Measurements from ENCODE around the gene PBRM1. TPM values are rescaled to one million over a fixed set of nuclear protein-coding genes. Genes with fewer than 3 reads are reported as not detected.

Gene PBRM1
- total and polyA plus RNA-seq, 2 donors (not counting 3 experiments of a cell fraction or from before 2014, with no cell fraction given): 26.7 to 87.1 TPM

DNA sequence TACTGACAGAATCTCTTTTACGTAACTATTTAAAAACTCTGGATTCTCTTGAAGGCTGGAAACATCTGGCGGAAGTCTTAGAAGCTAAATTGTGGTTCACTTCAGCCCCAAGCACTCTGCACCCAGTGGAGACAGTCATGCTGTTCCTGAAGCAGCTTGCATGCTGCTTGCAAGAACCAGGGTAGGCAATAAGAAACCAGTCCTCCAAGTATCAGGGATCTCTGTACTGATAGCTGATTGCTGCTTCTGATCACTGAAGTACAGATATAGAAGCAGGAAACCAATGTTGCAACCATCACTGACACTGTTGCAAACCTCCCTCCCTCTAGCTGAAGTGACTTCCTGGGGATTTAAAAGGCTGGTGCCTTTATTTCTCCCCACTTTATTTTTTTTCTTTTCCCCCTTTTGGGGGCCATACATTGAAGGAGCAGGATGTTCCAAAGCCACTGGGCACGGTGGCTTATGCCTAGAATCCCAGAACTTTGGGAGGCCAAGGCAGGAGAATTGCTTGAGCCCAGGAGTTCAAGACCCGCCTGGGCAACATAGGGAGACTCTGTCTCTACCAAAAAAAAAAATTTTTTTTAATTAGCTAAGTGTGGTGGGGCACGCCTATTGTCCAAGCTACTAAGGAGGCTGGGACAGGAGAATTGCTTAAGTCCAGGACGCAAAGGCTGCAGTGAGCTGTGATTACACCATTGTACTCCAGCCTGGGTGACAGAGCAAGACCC is 35.5 kb upstream of the PBRM1 start:
- intact Hi-C loops (cut with micrococcal nuclease) (no loop called here), dilution Hi-C loops (cut with MboI; ENCODE audit: extremely low pct_ligation_motif_present, low sequenced_read_pairs) (no loop called here)
- CTCF ChIA-PET: no interaction called here
- H3K4me1 ChIP-seq (ENCODE audit: control insufficient read depth, extremely low read depth, insufficient read depth, low read length): no peaks in the 10 kb centered on the region
- no peak overlapping the region for H3K4me3 ChIP-seq (replicated peaks in 1 of 3; ENCODE audit: insufficient read depth in 1 of 3, low read depth in 1 of 3, low read length in 3 of 3)
- TF ChIP-seq JUN (IDR thresholded peaks at IDR 0.05; ENCODE audit: borderline replicate concordance, insufficient read depth, insufficient read length, low read depth): no peak
- no peaks in the 10 kb centered on the region for H3K9me1 ChIP-seq (replicated peaks; ENCODE audit: control insufficient read depth, extremely low read depth, insufficient read depth, low read length)
- H3K9ac ChIP-seq (replicated peaks; ENCODE audit: extremely low read depth, insufficient read depth, low read length): no peak overlapping the region
- H2AFZ ChIP-seq (ENCODE audit: low read depth, low read length): no peak overlapping the region
- DNase-seq (ENCODE audit: low read depth, low spot score) (no peak), FAIRE-seq (no peak)
- H3K27me3 ChIP-seq (ENCODE audit: control insufficient read depth in 2 of 2, insufficient read depth in 2 of 2, low read length in 2 of 2): no peaks in the 10 kb centered on the region
- BruUV-seq (replicated peaks): no TSS peak
- no peak overlapping the region for H3K4me2 ChIP-seq (ENCODE audit: insufficient read depth, low read length)
- H3K9me3 ChIP-seq (replicated peaks; ENCODE audit: control insufficient read depth, insufficient read depth, low read length): no peaks in the 10 kb centered on the region
- POLR2A ChIA-PET: no interaction called here
- H3K27ac ChIP-seq (ENCODE audit: insufficient read depth, low read depth, low read length): no peak overlapping the region
- peaks cover 0 to 3% of the 10 kb centered on the region in 2 experiments for H3K36me3 ChIP-seq (ENCODE audit: control insufficient read depth in 2 of 2, extremely low read depth in 1 of 2, insufficient read depth in 2 of 2, low read length in 2 of 2)
- H3K79me2 ChIP-seq (ENCODE audit: control insufficient read depth, insufficient read depth, low read length): no peaks in the 10 kb centered on the region
- H4K20me1 ChIP-seq (replicated peaks; ENCODE audit: control insufficient read depth, extremely low read depth, insufficient read depth, low read length): no peaks in the 10 kb centered on the region

DNA sequence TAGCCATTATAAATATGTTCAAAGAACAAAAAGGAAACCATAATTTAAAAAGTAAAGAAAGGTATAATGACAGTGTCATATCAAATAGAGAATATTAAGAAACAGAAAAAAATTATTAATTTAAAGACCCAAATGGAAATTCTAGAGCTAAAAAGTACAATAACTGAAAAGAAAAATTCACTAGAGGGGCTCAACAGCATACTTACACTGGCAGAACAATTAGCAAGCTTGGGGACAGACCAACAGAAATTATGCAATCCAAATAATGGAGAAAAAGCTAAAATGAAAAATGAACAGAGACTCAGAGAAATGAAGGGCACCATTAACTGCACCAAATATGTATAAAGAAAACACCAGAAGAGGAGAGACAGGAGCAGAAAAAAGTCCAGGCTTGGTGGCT is 33.9 kb upstream of the PBRM1 start:
- CTCF ChIA-PET: interaction anchor here (1.1 kb wide), 1 partner anchor 102 kb away, joined by 3 read pairs; no protein-coding TSS in a partner anchor
- dilution Hi-C loops (cut with MboI; ENCODE audit: extremely low pct_ligation_motif_present, low sequenced_read_pairs) (no loop called here), intact Hi-C loops (cut with micrococcal nuclease) (no loop called here)
- H3K9ac ChIP-seq (replicated peaks; ENCODE audit: extremely low read depth, insufficient read depth, low read length): no peak overlapping the region
- POLR2A ChIA-PET: no interaction called here
- H3K27me3 ChIP-seq (ENCODE audit: control insufficient read depth in 2 of 2, insufficient read depth in 2 of 2, low read length in 2 of 2): no peaks in the 10 kb centered on the region
- no TSS peak for BruUV-seq (replicated peaks)
- H3K27ac ChIP-seq (ENCODE audit: insufficient read depth, low read depth, low read length): no peak overlapping the region
- H3K36me3 ChIP-seq (ENCODE audit: control insufficient read depth in 2 of 2, extremely low read depth in 1 of 2, insufficient read depth in 2 of 2, low read length in 2 of 2): peaks cover 0 to 3% of the 10 kb centered on the region in 2 experiments
- no peak for FAIRE-seq
- no peaks in the 10 kb centered on the region for H3K79me2 ChIP-seq (ENCODE audit: control insufficient read depth, insufficient read depth, low read length)
- no peak overlapping the region for H3K4me3 ChIP-seq (replicated peaks in 1 of 3; ENCODE audit: insufficient read depth in 1 of 3, low read depth in 1 of 3, low read length in 3 of 3)
- H3K9me1 ChIP-seq (replicated peaks; ENCODE audit: control insufficient read depth, extremely low read depth, insufficient read depth, low read length): no peaks in the 10 kb centered on the region
- DNase-seq (ENCODE audit: low read depth, low spot score): no peak
- H3K9me3 ChIP-seq (replicated peaks; ENCODE audit: control insufficient read depth, insufficient read depth, low read length): no peaks in the 10 kb centered on the region
- H3K4me2 ChIP-seq (ENCODE audit: insufficient read depth, low read length): no peak overlapping the region
- no peaks in the 10 kb centered on the region for H3K4me1 ChIP-seq (ENCODE audit: control insufficient read depth, extremely low read depth, insufficient read depth, low read length)
- no peaks in the 10 kb centered on the region for H4K20me1 ChIP-seq (replicated peaks; ENCODE audit: control insufficient read depth, extremely low read depth, insufficient read depth, low read length)
- TF ChIP-seq POLR2A (IDR thresholded peaks at IDR 0.05; ENCODE audit: low read depth, low read length) (no peak), GATA2 (IDR thresholded peaks at IDR 0.05; ENCODE audit: insufficient read depth, insufficient read length, low read depth, low read length) (no peak), MAX (IDR thresholded peaks at IDR 0.05; ENCODE audit: insufficient read depth, insufficient read length) (no peak), POLR2AphosphoS5 (IDR thresholded peaks at IDR 0.05; ENCODE audit: insufficient read depth, low read depth, low read length) (no peak), JUN (IDR thresholded peaks at IDR 0.05; ENCODE audit: borderline replicate concordance, insufficient read depth, insufficient read length, low read depth) (no peak), EZH2 (IDR thresholded peaks at IDR 0.05; ENCODE audit: borderline replicate concordance, low read depth, low read length, severe bottlenecking) (no peak), CTCF (IDR thresholded peaks at IDR 0.05; ENCODE audit: extremely low read depth in 1 of 2, insufficient read depth in 1 of 2, low read depth in 1 of 2, low read length in 2 of 2) (no peak), FOS (IDR thresholded peaks at IDR 0.05; ENCODE audit: borderline replicate concordance, insufficient read depth, low read length) (no peak), MYC (IDR thresholded peaks at IDR 0.05; ENCODE audit: low read depth, low read length) (no peak)
- no peak overlapping the region for H2AFZ ChIP-seq (ENCODE audit: low read depth, low read length)
